HT1080 (cell line): ENCODE measurements around the gene CCND2. TPM values are rescaled to one million over a fixed set of nuclear protein-coding genes. Genes with fewer than 3 reads are reported as not detected.

Experiments
- DNase-seq: peaks from one replicate; pipeline ENCODE4 v3.0.0-alpha.2; 2015; ENCODE audit warnings: low read depth
- total RNA-seq: library from RNA; depleted of rRNA; stranded (reverse); fragments of >200 nt; shearing (Covaris generic); gene quantifications from 2 replicates; pipeline ENCODE4 v1.2.3, GENCODE V29; 2014

The CCND2 gene
- total RNA-seq, 1 experiment from 2014 or later: 3.2 TPM

GRCh38 chr12:4256043-4256826 lies 17.3 kb upstream of the CCND2 start:
- DNase-seq: no peak

GRCh38 chr12:4257442-4257841 lies 16.1 kb upstream of the CCND2 start:
- no peak for DNase-seq

- no peak for DNase-seq
These were observed 14.5 kb upstream of the CCND2 start for GRCh38 chr12:4259099-4259498.

- no peak for DNase-seq
These were observed 11.9 kb upstream of the CCND2 start for GRCh38 chr12:4261655-4262054.

DNA sequence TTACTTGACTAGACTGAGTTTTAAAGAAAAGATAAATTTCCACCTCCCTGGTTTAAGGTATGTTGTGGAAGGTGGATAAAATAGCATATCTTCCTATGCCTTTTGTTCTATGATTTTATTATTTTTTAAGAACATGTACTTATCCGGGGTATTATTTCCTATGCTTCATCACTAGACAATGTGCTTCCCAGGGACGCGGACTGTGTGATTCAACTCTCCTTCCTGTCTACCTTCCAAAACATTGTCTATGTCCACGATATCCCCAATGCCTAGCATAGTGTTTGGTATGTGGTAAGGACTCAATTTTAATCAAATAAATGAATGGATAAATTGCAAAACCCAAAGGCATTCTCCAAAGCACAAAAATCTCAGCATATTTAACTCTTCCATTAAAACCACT lies 8.3 kb upstream of the CCND2 start:
- peak; percentile 15 for DNase-seq

GRCh38 chr12:4266990-4267389 lies 6.6 kb upstream of the CCND2 start:
- DNase-seq: no peak

DNA sequence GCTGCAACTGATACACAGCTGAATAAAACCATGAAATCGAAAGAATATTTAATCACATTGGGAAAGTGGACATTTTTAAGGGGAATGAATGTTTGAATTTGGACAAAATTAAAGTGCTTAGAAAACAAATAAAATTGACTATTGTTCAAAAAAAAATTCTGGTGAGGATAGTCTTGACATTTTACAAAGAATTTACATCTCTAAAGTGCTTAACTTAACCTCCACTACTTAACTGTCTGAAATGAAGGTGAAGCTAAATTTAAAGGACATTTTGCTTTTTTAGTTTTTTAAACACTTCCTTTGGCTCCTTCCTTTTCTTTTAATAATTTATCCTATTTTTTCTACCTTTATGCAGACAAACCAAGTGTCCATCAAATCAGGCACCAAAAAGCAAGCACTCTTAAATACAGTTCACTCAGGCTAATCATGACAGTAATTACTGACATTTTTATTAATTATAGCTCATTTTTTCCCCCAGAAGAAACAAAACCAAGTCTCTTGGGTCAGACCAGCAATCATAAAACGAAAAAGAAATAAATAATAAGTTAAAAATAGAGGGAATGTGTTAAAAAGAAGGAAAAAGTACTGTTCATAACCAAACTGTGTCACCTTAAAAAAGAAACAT lies 5.7 kb upstream of the CCND2 start:
- no peak for DNase-seq

DNA sequence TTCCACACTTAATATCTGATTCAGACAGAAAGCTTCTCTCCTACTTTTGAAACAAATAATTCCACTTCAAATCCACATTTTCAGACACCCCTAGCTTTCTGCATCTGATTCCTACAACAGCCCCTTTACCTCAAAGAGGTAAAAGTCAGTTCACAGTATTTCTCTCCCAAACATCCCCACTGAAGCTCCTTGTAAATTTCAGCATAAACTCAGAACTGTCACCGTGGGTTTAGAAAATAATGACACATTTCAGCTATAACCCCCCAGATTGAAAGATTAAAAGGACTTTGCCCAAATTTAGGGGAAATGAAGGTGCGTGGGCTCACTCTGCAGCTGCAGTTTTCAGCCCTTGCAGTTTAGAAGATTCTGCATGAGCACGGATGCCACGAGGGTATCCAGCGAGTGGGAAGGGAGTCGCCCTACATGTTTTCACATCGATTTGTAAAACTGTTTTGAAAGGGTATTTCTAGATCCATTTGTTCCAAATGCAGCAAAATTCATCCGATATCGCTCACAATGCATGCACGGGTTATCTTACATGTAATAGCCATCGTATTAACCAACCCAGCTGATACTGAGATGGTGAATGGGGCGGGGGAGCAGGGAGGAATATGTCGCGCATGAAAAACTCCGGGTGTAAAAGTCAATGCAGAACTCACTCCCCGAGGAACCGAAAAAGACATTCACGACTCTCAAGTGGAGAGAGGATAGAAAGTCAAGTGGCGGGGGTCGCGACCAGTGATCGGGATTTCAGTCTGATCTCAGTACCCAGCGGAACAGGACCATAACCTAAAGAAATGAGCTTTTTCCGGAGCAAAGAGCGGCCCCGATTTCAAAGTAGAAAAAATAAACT lies 5.0 kb upstream of the CCND2 start:
- no peak for DNase-seq

GRCh38 chr12:4269279-4269991 lies 4.1 kb upstream of the CCND2 start:
- DNase-seq: no peak

DNA sequence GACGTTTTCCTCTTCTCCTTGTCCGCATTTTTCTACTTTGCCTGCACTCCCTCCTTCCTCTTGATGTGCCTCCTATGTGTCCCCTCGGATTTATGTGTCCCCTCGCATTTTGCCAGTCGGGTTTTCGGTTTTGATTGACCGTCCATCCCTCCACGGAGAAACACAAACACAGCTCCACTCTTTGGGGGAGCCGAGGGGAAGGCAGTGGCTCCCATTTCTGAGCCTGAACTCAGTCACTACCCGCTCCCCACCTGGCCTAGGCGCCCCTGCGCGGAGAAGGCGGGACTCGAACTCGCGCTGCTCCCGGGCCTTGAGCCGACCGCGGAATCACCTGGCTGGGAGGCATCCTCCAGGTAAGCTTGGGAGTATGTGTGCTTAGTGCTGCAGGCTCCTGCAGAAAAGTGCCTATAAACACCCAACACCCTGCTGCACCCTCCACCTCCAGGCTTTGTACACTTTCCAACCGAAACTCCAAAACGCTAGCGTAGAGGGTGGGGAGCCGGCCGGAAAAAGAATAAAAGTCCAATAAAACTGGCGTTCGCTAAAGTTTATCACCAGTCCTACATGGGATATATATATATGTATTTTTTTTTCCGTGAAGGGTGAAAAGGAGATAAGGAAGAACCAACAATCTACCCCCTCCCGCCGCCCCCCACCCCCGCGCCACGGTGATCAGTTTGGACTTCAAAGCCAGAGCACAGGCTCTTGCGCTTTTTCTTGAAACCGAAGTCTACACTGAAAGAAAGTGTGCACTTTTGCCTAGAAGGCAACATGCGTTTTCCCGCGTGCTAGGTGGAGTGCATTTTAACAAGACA lies 3.3 kb upstream of the CCND2 start:
- DNase-seq: no peak

DNA sequence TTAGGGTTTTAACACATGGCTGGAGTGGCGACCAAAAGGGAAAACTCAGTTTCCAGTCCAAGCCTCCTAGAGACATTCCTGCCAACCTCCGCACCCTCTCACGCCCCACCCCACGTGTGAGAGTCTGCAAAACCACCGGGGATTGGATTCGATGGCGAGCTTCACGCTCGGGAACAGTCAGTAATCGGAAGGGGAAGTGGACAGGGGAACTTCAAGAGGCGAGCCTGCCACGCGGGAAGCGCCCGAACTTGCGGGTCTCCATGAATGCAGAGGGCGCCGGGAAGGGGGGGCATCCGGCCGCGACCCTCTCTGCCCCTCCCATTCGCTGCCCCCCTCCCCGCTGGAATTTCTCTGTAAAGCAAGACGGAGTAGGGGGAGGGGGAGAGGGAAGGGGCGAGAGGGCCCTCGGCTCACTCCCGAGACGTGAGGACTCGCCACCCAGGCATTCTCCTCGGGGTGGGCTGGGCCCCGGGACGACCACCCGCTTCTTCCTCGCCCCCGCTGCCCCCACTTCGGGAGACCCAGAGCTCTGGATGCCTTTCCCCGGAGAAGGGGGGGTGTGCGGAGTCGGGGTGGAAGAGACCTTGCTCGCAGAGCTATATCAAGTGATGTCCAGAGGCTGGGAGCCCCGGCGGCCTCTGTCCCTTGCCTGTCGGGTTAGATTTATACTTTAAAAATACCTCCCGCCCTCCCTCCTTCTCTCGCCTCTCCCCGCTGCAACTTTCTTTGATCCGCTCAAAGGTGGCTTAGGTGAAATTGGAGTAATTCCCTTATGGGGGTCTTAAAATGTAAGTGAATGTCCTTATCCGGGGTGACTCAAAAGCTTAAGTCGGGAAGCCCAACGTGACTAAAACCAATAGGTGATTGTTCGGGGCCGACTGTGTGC lies 2.5 kb upstream of the CCND2 start:
- DNase-seq: no peak

DNA sequence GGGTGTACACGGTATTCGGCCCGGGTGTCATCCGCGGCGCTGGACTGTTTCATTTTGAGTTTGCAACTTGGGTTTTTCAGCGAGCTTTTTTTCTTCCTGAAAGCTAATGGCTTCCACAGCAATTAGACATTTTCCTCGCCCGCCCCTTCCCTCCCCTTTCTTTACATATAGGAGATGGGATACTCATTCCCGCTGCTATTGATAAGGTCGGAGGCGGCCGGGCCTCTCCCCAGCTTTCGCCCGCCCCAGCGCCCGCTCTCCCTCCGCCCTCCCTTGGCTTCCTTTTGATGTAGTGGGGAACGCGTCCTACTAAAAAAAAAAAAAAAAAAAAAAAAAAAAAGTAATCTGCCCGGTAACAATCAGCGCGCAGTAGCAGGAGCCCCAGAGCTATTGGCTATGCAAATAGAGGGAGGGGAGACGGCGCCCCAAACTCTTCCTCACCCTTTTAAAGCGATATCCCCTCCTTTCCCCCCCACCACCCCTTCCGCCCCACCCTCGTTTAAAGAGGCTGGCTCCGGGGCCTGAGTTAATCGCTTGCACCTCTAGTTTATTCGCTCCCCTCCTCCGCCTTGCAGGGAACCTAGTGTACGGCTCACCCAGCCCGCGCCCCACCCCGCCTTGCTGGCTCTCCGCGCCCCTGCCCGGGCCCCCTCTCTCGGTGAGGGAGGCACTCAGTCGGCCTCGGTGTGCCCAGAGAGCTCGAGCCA lies 1.7 kb upstream of the CCND2 start:
- no peak for DNase-seq

DNA sequence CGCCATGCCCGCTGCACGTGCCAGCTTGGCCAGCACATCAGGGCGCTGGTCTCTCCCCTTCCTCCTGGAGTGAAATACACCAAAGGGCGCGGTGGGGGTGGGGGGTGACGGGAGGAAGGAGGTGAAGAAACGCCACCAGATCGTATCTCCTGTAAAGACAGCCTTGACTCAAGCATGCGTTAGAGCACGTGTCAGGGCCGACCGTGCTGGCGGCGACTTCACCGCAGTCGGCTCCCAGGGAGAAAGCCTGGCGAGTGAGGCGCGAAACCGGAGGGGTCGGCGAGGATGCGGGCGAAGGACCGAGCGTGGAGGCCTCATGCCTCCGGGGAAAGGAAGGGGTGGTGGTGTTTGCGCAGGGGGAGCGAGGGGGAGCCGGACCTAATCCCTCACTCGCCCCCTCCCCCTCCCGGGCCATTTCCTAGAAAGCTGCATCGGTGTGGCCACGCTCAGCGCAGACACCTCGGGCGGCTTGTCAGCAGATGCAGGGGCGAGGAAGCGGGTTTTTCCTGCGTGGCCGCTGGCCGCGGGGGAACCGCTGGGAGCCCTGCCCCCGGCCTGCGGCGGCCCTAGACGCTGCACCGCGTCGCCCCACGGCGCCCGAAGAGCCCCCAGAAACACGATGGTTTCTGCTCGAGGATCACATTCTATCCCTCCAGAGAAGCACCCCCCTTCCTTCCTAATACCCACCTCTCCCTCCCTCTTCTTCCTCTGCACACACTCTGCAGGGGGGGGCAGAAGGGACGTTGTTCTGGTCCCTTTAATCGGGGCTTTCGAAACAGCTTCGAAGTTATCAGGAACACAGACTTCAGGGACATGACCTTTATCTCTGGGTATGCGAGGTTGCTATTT lies 914 bp upstream of the CCND2 start:
- DNase-seq: no peak

DNA sequence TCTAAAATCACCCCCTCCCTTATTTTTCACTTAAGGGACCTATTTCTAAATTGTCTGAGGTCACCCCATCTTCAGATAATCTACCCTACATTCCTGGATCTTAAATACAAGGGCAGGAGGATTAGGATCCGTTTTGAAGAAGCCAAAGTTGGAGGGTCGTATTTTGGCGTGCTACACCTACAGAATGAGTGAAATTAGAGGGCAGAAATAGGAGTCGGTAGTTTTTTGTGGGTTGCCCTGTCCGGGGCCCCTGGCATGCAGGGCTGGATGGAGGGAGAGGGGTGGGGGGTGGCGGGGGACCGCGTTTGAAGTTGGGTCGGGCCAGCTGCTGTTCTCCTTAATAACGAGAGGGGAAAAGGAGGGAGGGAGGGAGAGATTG lies 300 bp upstream of the CCND2 start:
- no peak for DNase-seq

DNA sequence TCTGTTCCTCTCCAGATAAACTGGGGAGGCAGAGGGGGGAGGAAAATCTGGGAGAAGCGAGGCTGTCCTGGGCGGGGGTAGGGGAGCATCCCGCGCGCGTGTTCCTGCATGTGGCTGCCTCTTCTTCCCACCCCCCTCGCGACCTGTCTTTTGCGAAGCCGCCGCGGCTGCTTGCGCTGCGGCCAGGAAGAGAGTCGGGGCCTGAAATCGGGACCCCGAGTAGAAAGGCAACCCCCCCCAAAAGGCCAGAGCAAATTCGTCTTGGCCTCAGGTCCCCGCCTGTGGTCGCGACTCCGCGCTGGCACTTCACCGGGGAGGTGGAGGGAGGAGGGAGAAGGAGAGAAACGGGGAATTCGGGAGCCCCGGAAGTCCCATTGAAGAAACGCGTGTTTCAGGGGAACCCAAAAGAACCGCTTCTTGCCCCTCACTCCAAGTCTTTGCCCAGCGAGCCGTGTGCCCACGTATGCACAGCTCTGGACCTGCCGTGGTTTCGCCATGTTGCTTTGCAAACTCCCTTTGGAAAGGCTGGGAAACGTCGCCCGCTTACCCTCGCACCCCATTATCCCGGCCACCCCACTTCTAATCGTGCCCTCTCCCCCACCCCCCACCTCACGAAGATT lies 944 bp downstream of the CCND2 start:
- DNase-seq: no peak

DNA sequence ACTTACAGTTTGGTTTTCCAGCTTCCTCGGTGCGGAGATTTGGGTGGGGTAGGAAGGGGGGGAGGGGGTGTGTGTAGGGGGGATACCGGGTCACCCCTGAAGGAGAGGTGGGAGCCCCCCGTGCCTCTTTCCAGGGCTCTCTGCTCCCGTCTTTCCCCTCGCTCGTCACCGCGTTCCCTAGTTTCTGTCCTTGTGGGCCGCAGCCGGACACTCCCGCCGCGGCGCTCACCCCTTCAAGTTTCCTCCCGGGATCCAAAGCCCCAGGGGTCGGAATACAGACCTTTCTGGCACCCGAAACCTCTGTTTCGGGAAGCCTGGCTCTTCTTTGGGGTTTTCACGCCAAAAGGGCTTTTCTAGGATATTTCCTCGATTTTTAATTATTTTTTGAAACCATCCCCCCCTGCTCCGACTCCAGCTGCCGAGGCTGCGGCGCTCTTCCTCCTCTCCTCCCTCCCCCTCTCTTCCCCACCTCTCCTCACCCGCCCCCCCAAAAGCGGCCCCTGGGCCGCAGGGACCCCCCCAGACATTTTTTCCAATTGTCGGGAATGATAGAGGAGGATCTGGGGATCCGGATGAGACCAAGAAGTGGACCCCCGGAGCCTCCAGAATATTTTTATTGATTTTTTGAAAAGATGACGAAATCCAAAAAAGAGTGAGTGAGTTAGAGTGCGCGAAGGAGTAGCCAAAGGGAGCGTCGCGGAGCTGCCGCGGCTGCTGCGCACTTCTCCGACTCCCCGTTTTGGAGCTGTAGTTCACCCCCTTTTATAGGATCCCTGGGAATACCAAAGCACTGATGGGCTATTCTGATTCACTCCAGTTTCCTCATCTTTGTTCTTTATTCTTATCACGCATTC lies 1.7 kb downstream of the CCND2 start:
- no peak for DNase-seq

GRCh38 chr12:4275870-4276301 lies 2.3 kb downstream of the CCND2 start:
- DNase-seq: no peak
